ENCODE results near the gene TMUB1. TPM values are rescaled to one million over a fixed set of nuclear protein-coding genes. Genes with fewer than 3 reads are reported as not detected.

Gene TMUB1
- total RNA-seq, 1 donor from 2014 or later: 55.3 TPM

GRCh38 chr7:151125470-151125845, 42.2 kb upstream of the TMUB1 start:
- no peaks in the 10 kb centered on the region for H3K27me3 Mint-ChIP-seq (ENCODE audit: insufficient read depth)
- H3K27ac Mint-ChIP-seq: no peak overlapping the region
- no peak overlapping the region for H3K4me3 Mint-ChIP-seq
- peaks cover 2% of the 10 kb centered on the region for H3K36me3 Mint-ChIP-seq (ENCODE audit: low read depth)
- no peaks in the 10 kb centered on the region for H3K4me1 Mint-ChIP-seq (ENCODE audit: low read depth)
- H3K9me3 Mint-ChIP-seq: no peaks in the 10 kb centered on the region
- DNase-seq (ENCODE audit: low spot score): no peak
- intact Hi-C loops (cut with micrococcal nuclease): no loop called here

GRCh38 chr7:151124899-151125399, 41.7 kb upstream of the TMUB1 start:
- H3K9me3 Mint-ChIP-seq: no peaks in the 10 kb centered on the region

GRCh38 chr7:151124481-151124880, 41.2 kb upstream of the TMUB1 start:
- Mint-ChIP-seq H3K4me1 (ENCODE audit: low read depth) (no peaks in the 10 kb centered on the region), H3K27me3 (ENCODE audit: insufficient read depth) (no peaks in the 10 kb centered on the region), H3K36me3 (ENCODE audit: low read depth) (peaks cover 4% of the 10 kb centered on the region), H3K9me3 (no peaks in the 10 kb centered on the region), H3K4me3 (no peak overlapping the region), H3K27ac (no peak overlapping the region)
- DNase-seq (ENCODE audit: low spot score): no peak
- intact Hi-C loops (cut with micrococcal nuclease): loop anchor here (1.0 kb wide), 3 partner anchors 48 to 179 kb away; no protein-coding TSS in a partner anchor

More at GRCh38 chr7:151124899-151125399, 41.7 kb upstream of the TMUB1 start:
- intact Hi-C loops (cut with micrococcal nuclease): loop anchor here (1.0 kb wide), 3 partner anchors 47 to 178 kb away; no protein-coding TSS in a partner anchor
- peaks cover 4% of the 10 kb centered on the region for H3K36me3 Mint-ChIP-seq (ENCODE audit: low read depth)
- H3K4me1 Mint-ChIP-seq (ENCODE audit: low read depth): no peaks in the 10 kb centered on the region
- no peak overlapping the region for H3K4me3 Mint-ChIP-seq
- no peak overlapping the region for H3K27ac Mint-ChIP-seq
- no peak for DNase-seq (ENCODE audit: low spot score)
- no peaks in the 10 kb centered on the region for H3K27me3 Mint-ChIP-seq (ENCODE audit: insufficient read depth)

- peak; percentile 71 for DNase-seq (ENCODE audit: low spot score)
- no peaks in the 10 kb centered on the region for H3K9me3 Mint-ChIP-seq
- H3K27ac Mint-ChIP-seq: no peak overlapping the region
- H3K4me1 Mint-ChIP-seq (ENCODE audit: low read depth): no peaks in the 10 kb centered on the region
- H3K36me3 Mint-ChIP-seq (ENCODE audit: low read depth): peaks cover 5% of the 10 kb centered on the region
- no peak overlapping the region for H3K4me3 Mint-ChIP-seq
- intact Hi-C loops (cut with micrococcal nuclease): loop anchor here (1.0 kb wide), 3 partner anchors 48 to 179 kb away; no protein-coding TSS in a partner anchor
- H3K27me3 Mint-ChIP-seq (ENCODE audit: insufficient read depth): no peaks in the 10 kb centered on the region
Measured at GRCh38 chr7:151123822-151124464, 40.6 kb upstream of the TMUB1 start.

- no peaks in the 10 kb centered on the region for H3K27me3 Mint-ChIP-seq (ENCODE audit: insufficient read depth)
- no peaks in the 10 kb centered on the region for H3K4me1 Mint-ChIP-seq (ENCODE audit: low read depth)
- no peak overlapping the region for H3K4me3 Mint-ChIP-seq
- DNase-seq (ENCODE audit: low spot score): no peak
- peaks cover 7% of the 10 kb centered on the region for H3K36me3 Mint-ChIP-seq (ENCODE audit: low read depth)
- intact Hi-C loops (cut with micrococcal nuclease): no loop called here
- no peaks in the 10 kb centered on the region for H3K9me3 Mint-ChIP-seq
- H3K27ac Mint-ChIP-seq: no peak overlapping the region
Measured at GRCh38 chr7:151123158-151123821, 40.0 kb upstream of the TMUB1 start.

- Mint-ChIP-seq H3K9me3 (no peaks in the 10 kb centered on the region), H3K4me3 (no peak overlapping the region), H3K4me1 (ENCODE audit: low read depth) (no peaks in the 10 kb centered on the region), H3K36me3 (ENCODE audit: low read depth) (peaks cover 7% of the 10 kb centered on the region), H3K27ac (no peak overlapping the region), H3K27me3 (ENCODE audit: insufficient read depth) (no peaks in the 10 kb centered on the region)
- DNase-seq (ENCODE audit: low spot score): no peak
- intact Hi-C loops (cut with micrococcal nuclease): no loop called here
Measured at GRCh38 chr7:151122796-151123157, 39.5 kb upstream of the TMUB1 start.

GRCh38 chr7:151122276-151122675, 39.0 kb upstream of the TMUB1 start:
- intact Hi-C loops (cut with micrococcal nuclease): no loop called here
- Mint-ChIP-seq H3K4me3 (no peak overlapping the region), H3K36me3 (ENCODE audit: low read depth) (peaks cover 7% of the 10 kb centered on the region), H3K4me1 (ENCODE audit: low read depth) (no peaks in the 10 kb centered on the region), H3K9me3 (no peaks in the 10 kb centered on the region), H3K27me3 (ENCODE audit: insufficient read depth) (no peaks in the 10 kb centered on the region), H3K27ac (no peak overlapping the region)
- DNase-seq (ENCODE audit: low spot score): no peak

GRCh38 chr7:151121380-151122170, 38.3 kb upstream of the TMUB1 start:
- no peaks in the 10 kb centered on the region for H3K9me3 Mint-ChIP-seq
- intact Hi-C loops (cut with micrococcal nuclease): no loop called here
- no peak overlapping the region for H3K27ac Mint-ChIP-seq
- no peak overlapping the region for H3K4me3 Mint-ChIP-seq
- no peak for DNase-seq (ENCODE audit: low spot score)
- no peaks in the 10 kb centered on the region for H3K4me1 Mint-ChIP-seq (ENCODE audit: low read depth)
- peaks cover 7% of the 10 kb centered on the region for H3K36me3 Mint-ChIP-seq (ENCODE audit: low read depth)
- H3K27me3 Mint-ChIP-seq (ENCODE audit: insufficient read depth): no peaks in the 10 kb centered on the region

- Mint-ChIP-seq H3K4me3 (no peak overlapping the region), H3K27me3 (ENCODE audit: insufficient read depth) (no peaks in the 10 kb centered on the region), H3K9me3 (no peaks in the 10 kb centered on the region), H3K27ac (no peak overlapping the region), H3K36me3 (ENCODE audit: low read depth) (peaks cover 7% of the 10 kb centered on the region), H3K4me1 (ENCODE audit: low read depth) (no peaks in the 10 kb centered on the region)
- no peak for DNase-seq (ENCODE audit: low spot score)
- intact Hi-C loops (cut with micrococcal nuclease): no loop called here
Measured at GRCh38 chr7:151120896-151121295, 37.6 kb upstream of the TMUB1 start.

- no peaks in the 10 kb centered on the region for H3K4me1 Mint-ChIP-seq (ENCODE audit: low read depth)
- H3K9me3 Mint-ChIP-seq: no peaks in the 10 kb centered on the region
- no peak overlapping the region for H3K4me3 Mint-ChIP-seq
- H3K36me3 Mint-ChIP-seq (ENCODE audit: low read depth): peaks cover 7% of the 10 kb centered on the region
- H3K27ac Mint-ChIP-seq: no peak overlapping the region
- intact Hi-C loops (cut with micrococcal nuclease): no loop called here
- H3K27me3 Mint-ChIP-seq (ENCODE audit: insufficient read depth): no peaks in the 10 kb centered on the region
- no peak for DNase-seq (ENCODE audit: low spot score)
Measured at GRCh38 chr7:151119902-151120301, 36.6 kb upstream of the TMUB1 start.

GRCh38 chr7:151119055-151119415, 35.7 kb upstream of the TMUB1 start:
- intact Hi-C loops (cut with micrococcal nuclease): no loop called here
- Mint-ChIP-seq H3K27ac (no peak overlapping the region), H3K4me3 (no peak overlapping the region), H3K4me1 (ENCODE audit: low read depth) (no peaks in the 10 kb centered on the region), H3K9me3 (no peaks in the 10 kb centered on the region), H3K27me3 (ENCODE audit: insufficient read depth) (peaks cover 2% of the 10 kb centered on the region), H3K36me3 (ENCODE audit: low read depth) (peaks cover 7% of the 10 kb centered on the region)
- DNase-seq (ENCODE audit: low spot score): no peak

- no peak overlapping the region for H3K27ac Mint-ChIP-seq
- DNase-seq (ENCODE audit: low spot score): no peak
- intact Hi-C loops (cut with micrococcal nuclease): no loop called here
- H3K36me3 Mint-ChIP-seq (ENCODE audit: low read depth): peaks cover 7% of the 10 kb centered on the region
- H3K4me3 Mint-ChIP-seq: peak overlapping the region; percentile 19
- no peaks in the 10 kb centered on the region for H3K9me3 Mint-ChIP-seq
- H3K4me1 Mint-ChIP-seq (ENCODE audit: low read depth): no peaks in the 10 kb centered on the region
- H3K27me3 Mint-ChIP-seq (ENCODE audit: insufficient read depth): peaks cover 8% of the 10 kb centered on the region
Measured at GRCh38 chr7:151118108-151119054, 35.1 kb upstream of the TMUB1 start.

Measured in activated T-helper 1 cell treated with anti-CD3 and anti-CD28 coated beads, Interleukin-12 subunit alpha, Interleukin-12 subunit beta, Interleukin-2, Interleukin-4 antibody, amounts not matched to agents 30 ng/mL and 10 ng/mL and 1 ng/mL, durations not matched to agents 14 hours and 24 hours and 36 hours (primary cell).